Uterus (tissue), 4 donors: Measurements from ENCODE around the gene ARHGEF10L. TPM values are rescaled to one million over a fixed set of nuclear protein-coding genes. Genes with fewer than 3 reads are reported as not detected.
A peak's percentile ranks its signal among the peaks of the same experiment; 100 is the strongest.

Experiments
- DNase-seq, 2 donors: peaks; one replicate each; pipeline ENCODE4 v3.0.0-alpha.2; 2019 to 2020
- H3K27ac ChIP-seq, 2 donors: fragments of 200-600 bp; sonication (generic); 1 replicate in 1 of 2; 2 replicates in 1 of 2; pipeline ENCODE4 v1.5.1; 2016 to 2018
- H3K27me3 ChIP-seq, 2 donors: fragments of 200-600 bp; sonication (generic); one replicate each; pipeline ENCODE4 v1.5.1; 2018 to 2019; ENCODE audit warnings: control low read depth in 1 of 2
- H3K36me3 ChIP-seq, 2 donors: fragments of 200-600 bp; sonication (generic); one replicate each; pipeline ENCODE4 v1.5.1; 2019; ENCODE audit warnings: control low read depth in 1 of 2
- H3K4me1 ChIP-seq, 2 donors: fragments of 200-600 bp; sonication (generic); one replicate each; pipeline ENCODE4 v1.5.1; 2018 to 2019; ENCODE audit warnings: control low read depth in 1 of 2
- H3K4me3 ChIP-seq, 2 donors: fragments of 200-600 bp; sonication (generic); 1 replicate in 1 of 2; 2 replicates in 1 of 2; pipeline ENCODE4 v1.5.1; 2018 to 2019; ENCODE audit warnings: mild to moderate bottlenecking in 1 of 2
- H3K9me3 ChIP-seq, 2 donors: fragments of 200-600 bp; sonication (generic); one replicate each; pipeline ENCODE4 v1.5.1; 2019; ENCODE audit warnings: control low read depth in 1 of 2
- POLR2A ChIP-seq, 2 donors: fragments of 450-650 bp; IDR thresholded peaks; one replicate each; pipeline ENCODE4 v1.6.1; 2016; ENCODE audit warnings: antibody characterized with exemption in 2 of 2, mild to moderate bottlenecking in 1 of 2, moderate library complexity in 1 of 2
- intact Hi-C: fragments of 100-400 bp; cut with DNase I; formaldehyde crosslinking; loops from one replicate; pipeline ENCODE4 v1.15.1; 2023; ENCODE audit warnings: low total_unique reads
- total RNA-seq, 4 donors: library from RNA; depleted of rRNA in 3 of 4; stranded (reverse); fragments of >200 nt in 3 of 4; gene quantifications; one replicate each; pipeline versions ENCODE4 v1.1.0 to v1.2.4, GENCODE V29; 2014 to 2023
- TF ChIP-seq, protein P1 (sequence below), 4 experiments: fragments of 200-600 bp in 2 of 4; fragments of 450-650 bp in 2 of 4; sonication (generic) in 2 of 4; IDR thresholded peaks; one replicate each; pipeline ENCODE4 v1.5.1; 2016 to 2019; ENCODE audit warnings: antibody characterized with exemption in 4 of 4, mild to moderate bottlenecking in 2 of 4, moderate library complexity in 1 of 4
- donor health status: DM: yes; HTN: yes; CAD: no.

Gene ARHGEF10L
- total RNA-seq, 4 donors from 2014 or later, result 5.6 to 61.9 (median 19.1) TPM

DNA sequence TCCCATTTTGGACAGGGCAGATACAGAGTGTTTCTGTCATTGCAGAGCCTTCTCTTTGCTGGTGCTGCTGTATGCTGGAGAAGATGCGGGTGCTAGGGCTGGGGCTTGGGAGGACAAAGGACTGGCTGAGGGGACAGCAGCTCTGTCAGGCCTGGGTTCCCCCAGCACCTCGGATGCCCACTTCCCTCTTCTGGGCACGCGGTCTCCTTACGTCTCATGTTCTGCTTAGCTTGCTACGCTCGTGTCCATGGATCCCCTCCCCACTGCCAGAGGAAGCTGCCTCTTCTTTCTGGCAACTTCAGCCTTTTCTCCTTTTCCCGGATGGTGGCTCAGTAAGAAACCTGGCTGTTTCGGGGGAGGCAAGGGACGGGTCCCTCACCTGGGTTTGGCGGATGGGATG, 75.7 kb downstream of the ARHGEF10L start:
- H3K4me3 ChIP-seq, result no peak overlapping the region
- H3K27ac ChIP-seq, result no peak overlapping the region
- no peak for DNase-seq
- H3K36me3 ChIP-seq, result no peaks in the 10 kb centered on the region
- H3K27me3 ChIP-seq, result no peaks in the 10 kb centered on the region
- peaks cover 0 to 15% of the 10 kb centered on the region in 2 donors for H3K4me1 ChIP-seq
- no peaks in the 10 kb centered on the region for H3K9me3 ChIP-seq
- TF ChIP-seq, protein P1, sequence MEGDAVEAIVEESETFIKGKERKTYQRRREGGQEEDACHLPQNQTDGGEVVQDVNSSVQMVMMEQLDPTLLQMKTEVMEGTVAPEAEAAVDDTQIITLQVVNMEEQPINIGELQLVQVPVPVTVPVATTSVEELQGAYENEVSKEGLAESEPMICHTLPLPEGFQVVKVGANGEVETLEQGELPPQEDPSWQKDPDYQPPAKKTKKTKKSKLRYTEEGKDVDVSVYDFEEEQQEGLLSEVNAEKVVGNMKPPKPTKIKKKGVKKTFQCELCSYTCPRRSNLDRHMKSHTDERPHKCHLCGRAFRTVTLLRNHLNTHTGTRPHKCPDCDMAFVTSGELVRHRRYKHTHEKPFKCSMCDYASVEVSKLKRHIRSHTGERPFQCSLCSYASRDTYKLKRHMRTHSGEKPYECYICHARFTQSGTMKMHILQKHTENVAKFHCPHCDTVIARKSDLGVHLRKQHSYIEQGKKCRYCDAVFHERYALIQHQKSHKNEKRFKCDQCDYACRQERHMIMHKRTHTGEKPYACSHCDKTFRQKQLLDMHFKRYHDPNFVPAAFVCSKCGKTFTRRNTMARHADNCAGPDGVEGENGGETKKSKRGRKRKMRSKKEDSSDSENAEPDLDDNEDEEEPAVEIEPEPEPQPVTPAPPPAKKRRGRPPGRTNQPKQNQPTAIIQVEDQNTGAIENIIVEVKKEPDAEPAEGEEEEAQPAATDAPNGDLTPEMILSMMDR (IDR thresholded peaks at IDR 0.05), result no peak
- TF ChIP-seq POLR2A (IDR thresholded peaks at IDR 0.05), result no peak
- intact Hi-C loops, result no loop called here

DNA sequence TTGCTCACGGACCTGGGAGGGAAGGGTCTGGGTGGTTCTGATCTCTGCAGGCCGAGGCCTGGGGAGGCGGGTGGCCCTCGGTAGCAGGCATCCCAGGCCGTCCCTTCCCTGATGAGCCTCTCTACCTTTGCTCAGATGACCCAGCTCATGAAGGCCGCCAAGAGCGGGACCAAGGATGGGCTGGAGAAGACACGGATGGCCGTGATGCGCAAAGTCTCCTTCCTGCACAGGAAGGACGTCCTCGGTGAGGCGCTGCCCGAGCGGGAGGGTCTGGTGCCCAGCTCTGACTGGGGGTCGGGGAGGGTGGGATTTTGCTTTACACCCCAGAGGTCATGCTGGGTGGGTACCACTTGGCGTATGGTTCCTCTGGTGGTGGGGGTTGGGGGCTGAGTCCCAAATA, 76.5 kb downstream of the ARHGEF10L start:
- no peak for DNase-seq
- Histone ChIP-seq H3K27me3 (no peaks in the 10 kb centered on the region), H3K9me3 (no peaks in the 10 kb centered on the region), H3K4me3 (no peak overlapping the region), H3K27ac (no peak overlapping the region), H3K36me3 (no peaks in the 10 kb centered on the region), H3K4me1 (peaks cover 0 to 15% of the 10 kb centered on the region in 2 donors)
- no peak for TF ChIP-seq POLR2A (IDR thresholded peaks at IDR 0.05)
- TF ChIP-seq, protein P1 (IDR thresholded peaks at IDR 0.05), result no peak
- intact Hi-C loops, result no loop called here

DNA sequence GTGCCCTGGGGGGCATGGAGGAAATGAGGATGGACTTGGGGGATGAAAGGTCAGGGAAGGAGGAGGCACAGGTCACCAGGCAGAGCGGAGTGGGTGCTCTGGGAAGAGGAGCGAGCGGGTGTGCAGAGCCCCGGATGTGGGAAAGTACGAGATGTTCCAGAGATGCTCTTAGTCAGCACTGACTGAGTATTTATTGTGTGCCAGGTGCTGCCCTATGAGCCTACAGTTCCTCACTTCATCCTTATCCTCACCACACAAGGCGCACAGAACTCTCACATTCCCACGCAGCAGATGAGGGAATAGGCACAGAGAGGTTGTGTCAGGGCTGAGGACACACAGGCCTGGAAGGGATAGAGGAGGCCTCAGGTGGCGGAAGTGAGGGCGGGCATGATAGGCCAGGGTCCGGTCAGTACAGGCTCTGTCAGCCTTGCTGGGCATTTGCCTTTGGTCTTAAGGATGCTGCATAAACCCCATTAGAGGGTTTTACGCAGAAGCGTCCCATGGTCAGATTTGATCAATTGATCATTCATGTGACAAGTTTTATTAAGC, 77.3 kb downstream of the ARHGEF10L start:
- no peak for DNase-seq
- TF ChIP-seq, protein P1 (IDR thresholded peaks at IDR 0.05), result no peak
- TF ChIP-seq POLR2A (IDR thresholded peaks at IDR 0.05), result no peak
- Histone ChIP-seq H3K4me3 (no peak overlapping the region), H3K9me3 (no peaks in the 10 kb centered on the region), H3K27ac (peak overlapping the region in 1 of 2 donors; percentile 79), H3K27me3 (no peaks in the 10 kb centered on the region), H3K4me1 (peaks cover 0 to 15% of the 10 kb centered on the region in 2 donors), H3K36me3 (no peaks in the 10 kb centered on the region)
- intact Hi-C loops, result no loop called here

DNA sequence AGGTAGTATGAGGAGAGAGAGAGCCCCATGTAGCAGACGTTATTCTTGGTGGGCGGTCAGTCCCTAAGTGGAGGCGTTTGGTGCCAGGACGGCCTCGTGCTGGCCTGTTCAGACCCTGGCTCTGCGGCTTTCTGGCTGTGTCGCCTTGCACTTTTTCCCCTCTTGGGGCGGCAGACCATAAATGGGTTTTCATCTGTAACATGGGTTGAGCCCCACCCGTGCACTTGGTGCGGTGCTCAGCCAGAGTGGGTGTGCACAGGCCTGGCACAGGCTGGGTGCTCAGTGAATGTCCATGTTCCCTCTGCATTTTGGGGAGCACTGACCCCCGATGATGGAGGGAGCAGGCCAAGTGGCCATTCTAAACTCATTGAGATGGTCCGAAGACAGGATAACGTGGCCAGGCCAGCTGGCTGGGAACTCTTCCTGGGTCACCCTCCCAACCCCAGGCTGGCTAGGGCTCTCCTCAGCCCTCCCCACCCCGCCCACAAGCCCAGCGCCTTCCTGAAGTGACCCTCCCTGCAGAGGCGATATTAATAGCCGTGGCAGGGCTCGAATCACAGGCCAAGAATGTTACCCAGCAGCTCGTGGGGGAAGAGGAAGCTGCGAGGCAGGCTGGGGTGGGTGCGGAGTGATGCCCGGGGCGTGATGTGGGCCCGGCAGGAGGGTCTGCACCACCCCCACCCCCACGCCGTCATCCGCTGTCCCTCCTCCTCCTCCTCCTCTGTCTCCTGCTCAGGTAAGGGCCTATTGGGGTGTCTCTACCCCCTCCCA, 78.5 kb downstream of the ARHGEF10L start:
- Histone ChIP-seq H3K27ac (peak overlapping the region; percentile 75 to 79), H3K36me3 (no peaks in the 10 kb centered on the region), H3K27me3 (no peaks in the 10 kb centered on the region), H3K4me3 (peak overlapping the region; percentile 11 to 26), H3K9me3 (no peaks in the 10 kb centered on the region), H3K4me1 (peaks cover 0 to 15% of the 10 kb centered on the region in 2 donors)
- TF ChIP-seq, protein P1 (IDR thresholded peaks at IDR 0.05), result no peak
- peak in 1 of 2 donors; percentile 15 for TF ChIP-seq POLR2A (IDR thresholded peaks at IDR 0.05)
- peak; percentile 52 to 62 for DNase-seq
- intact Hi-C loops, result no loop called here

DNA sequence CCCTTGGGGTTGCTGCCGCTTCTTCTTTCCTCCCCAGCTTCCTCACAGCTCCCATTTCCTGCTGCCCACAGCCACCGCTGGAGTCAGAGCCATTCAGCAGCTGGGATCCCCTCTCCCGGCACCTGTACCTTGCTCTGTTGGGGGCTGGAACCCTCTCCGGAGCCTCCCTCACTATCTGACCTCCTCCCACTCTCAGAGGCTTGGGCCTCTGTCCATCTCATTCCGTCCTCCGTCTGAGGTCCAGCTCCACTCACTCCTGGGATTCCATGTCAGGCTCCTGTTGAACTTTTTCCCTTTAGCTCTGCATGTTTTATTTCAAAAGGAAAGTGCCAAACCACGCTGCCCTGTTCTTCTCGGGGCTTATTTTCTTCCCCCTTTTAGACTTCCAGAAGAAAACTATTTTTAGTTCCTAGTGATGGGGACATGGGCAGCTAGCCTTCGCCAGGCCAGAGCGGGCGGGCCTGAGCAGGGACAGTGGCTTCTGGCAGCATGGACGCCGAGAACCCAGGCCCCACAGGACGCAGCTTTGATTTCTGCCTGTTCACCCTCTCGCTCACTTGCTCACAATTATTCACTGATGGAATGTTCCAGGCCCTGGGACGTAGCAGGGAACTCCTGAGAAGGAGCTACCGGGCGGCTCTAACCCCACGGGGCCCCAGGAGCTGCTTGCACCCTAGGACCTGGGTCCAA, 79.2 kb downstream of the ARHGEF10L start:
- H3K4me1 ChIP-seq, result peaks cover 0 to 15% of the 10 kb centered on the region in 2 donors
- H3K9me3 ChIP-seq, result no peaks in the 10 kb centered on the region
- no peak for TF ChIP-seq POLR2A (IDR thresholded peaks at IDR 0.05)
- peak overlapping the region; percentile 11 to 26 for H3K4me3 ChIP-seq
- H3K36me3 ChIP-seq, result no peaks in the 10 kb centered on the region
- DNase-seq, result peak in 1 of 2 donors; percentile 32
- no peaks in the 10 kb centered on the region for H3K27me3 ChIP-seq
- peak overlapping the region; percentile 75 to 79 for H3K27ac ChIP-seq
- intact Hi-C loops, result no loop called here
